Upper lobe of left lung (tissue), 6 donors: ENCODE data around the gene EIF3F. TPM values are rescaled to one million over a fixed set of nuclear protein-coding genes. Genes with fewer than 3 reads are reported as not detected.
A peak's percentile ranks its signal among the peaks of the same experiment; 100 is the strongest.

Experiments used
- ATAC-seq, 2 donors: fragments of 200-7000 bp; cut with Tn5 transposase; one replicate each; pipeline ENCODE4 v1.9.1; 2022; ENCODE audit warnings: mild to moderate bottlenecking in 2 of 2, moderate library complexity in 2 of 2; ENCODE audit not compliant: low FRiP score in 2 of 2
- DNase-seq, 2 donors: peaks; one replicate each; pipeline ENCODE4 v3.0.0-alpha.2; 2019 to 2020
- H3K27ac ChIP-seq, 4 donors: fragments of 200-600 bp; sonication (generic); one replicate each; pipeline ENCODE4 v1.5.1; 2016 to 2019
- H3K27me3 ChIP-seq, 4 donors: fragments of 200-600 bp; sonication (generic); one replicate each; pipeline ENCODE4 v1.5.1; 2017 to 2019
- H3K36me3 ChIP-seq, 4 donors: fragments of 200-600 bp; sonication (generic); one replicate each; pipeline ENCODE4 v1.5.1; 2016 to 2019
- H3K4me1 ChIP-seq, 4 donors: fragments of 200-600 bp; sonication (generic); one replicate each; pipeline ENCODE4 v1.5.1; 2018 to 2019
- H3K4me3 ChIP-seq, 4 donors: fragments of 200-600 bp; sonication (generic); one replicate each; pipeline ENCODE4 v1.5.1; 2017 to 2019; ENCODE audit warnings: mild to moderate bottlenecking in 2 of 4, moderate library complexity in 1 of 4
- H3K9me3 ChIP-seq, 4 donors: fragments of 200-600 bp; sonication (generic); one replicate each; pipeline ENCODE4 v1.5.1; 2018 to 2019
- EP300 ChIP-seq, 4 donors: sonication (generic); formaldehyde crosslinking; IDR thresholded peaks; one replicate each; pipeline ENCODE4 v1.5.1; 2017; ENCODE audit warnings: antibody characterized with exemption in 4 of 4, control low read depth in 2 of 4
- POLR2A ChIP-seq, 4 donors: fragments of 450-650 bp; IDR thresholded peaks; one replicate each; pipeline ENCODE4 v1.5.1; 2016 to 2017; ENCODE audit warnings: antibody characterized with exemption in 4 of 4, mild to moderate bottlenecking in 2 of 4
- POLR2AphosphoS5 ChIP-seq, 2 donors: sonication (generic); formaldehyde crosslinking; IDR thresholded peaks; one replicate each; pipeline ENCODE4 v1.5.1; 2017; ENCODE audit warnings: antibody characterized with exemption in 2 of 2
- WGBS, 2 donors: methylation state at CpG; one replicate each; pipeline ENCODE4 v1.1.5; 2017 to 2018; 5-methylcytosine and 5-hydroxymethylcytosine counted together
- total RNA-seq, 6 donors: library from RNA; depleted of rRNA in 4 of 6; stranded (reverse); fragments of >200 nt in 4 of 6; gene quantifications; one replicate each; pipeline versions ENCODE4 v1.1.0 to v1.2.1, GENCODE V29; 2016 to 2021
- TF ChIP-seq, protein P1 (sequence below), 6 experiments: fragments of 450-650 bp in 4 of 6; fragments of 200-600 bp in 2 of 6; sonication (generic) in 2 of 6; IDR thresholded peaks; one replicate each; pipeline ENCODE4 v1.5.1; 2016 to 2019; ENCODE audit warnings: antibody characterized with exemption in 6 of 6
- donor health status: DM: no; HTN: no; CAD: no; lungs with moderate emphysema.
- donor health status: DM: no; HTN: yes; CAD: no; lungs with severe emphysema.

Gene EIF3F
- total RNA-seq, 6 donors from 2014 or later = 135 to 321 (median 235) TPM

DNA sequence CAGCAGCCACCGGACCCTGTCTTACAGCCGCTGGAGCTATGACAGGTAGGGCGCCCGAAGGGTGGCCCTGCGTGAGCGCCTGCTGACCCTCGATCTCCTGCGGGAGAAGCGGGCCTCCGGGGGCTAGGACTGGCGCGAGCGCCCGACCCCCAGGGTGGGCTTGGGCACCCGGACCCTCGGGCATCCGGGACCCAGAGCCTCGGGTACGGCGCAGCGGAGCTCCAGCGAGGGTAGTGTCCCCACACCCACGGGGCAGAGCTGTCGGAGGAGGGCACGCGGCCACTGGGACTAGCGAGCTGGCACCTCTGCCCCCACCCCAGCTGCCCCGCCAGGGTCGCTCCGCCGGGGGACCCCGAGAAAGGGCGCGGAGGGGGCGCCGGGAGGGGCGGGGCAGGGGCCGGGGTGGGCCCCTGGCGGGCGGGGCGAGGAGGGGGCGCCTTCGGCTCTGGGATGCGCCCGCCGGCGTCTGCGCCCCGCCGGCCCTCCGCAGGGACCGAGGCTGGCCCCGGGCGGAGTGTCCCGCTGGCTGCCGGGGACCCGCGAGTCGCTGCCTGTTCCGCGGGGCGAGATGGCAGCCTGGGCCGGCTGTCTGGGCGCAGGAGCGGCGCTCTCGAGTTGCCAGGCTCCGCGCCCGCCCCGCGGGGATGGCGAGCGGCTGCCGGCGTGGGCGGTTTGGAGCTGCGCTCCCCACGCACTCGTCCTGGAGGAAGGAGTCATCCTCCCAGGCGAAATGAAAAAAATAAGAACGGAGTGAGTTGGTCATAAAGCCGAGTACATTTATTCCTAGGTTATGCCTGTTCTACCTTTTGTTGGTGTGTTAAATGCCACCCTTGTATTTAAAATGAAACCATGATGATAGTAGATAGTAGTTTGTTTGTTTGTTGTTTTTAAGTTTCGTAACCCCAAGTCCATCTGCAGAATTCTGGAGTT lies 32.4 kb downstream of the EIF3F start:
- Histone ChIP-seq H3K4me1 (peaks cover 13 to 23% (median 20%) of the 10 kb centered on the region in 4 donors), H3K4me3 (peak overlapping the region; percentile 31 to 59 (median 53)), H3K9me3 (no peaks in the 10 kb centered on the region), H3K36me3 (no peaks in the 10 kb centered on the region), H3K27me3 (peaks cover 0 to 26% (median 20%) of the 10 kb centered on the region in 4 donors), H3K27ac (peak overlapping the region; percentile 11 to 77 (median 55))
- WGBS, 2 donors = 1 to 3% methylated on average over 18 to 34 of the region's 84 CpGs
- DNase-seq (peak in 1 of 2 donors; percentile 89), ATAC-seq (peak in 1 of 2 donors; percentile 76)
- TF ChIP-seq, protein P1, sequence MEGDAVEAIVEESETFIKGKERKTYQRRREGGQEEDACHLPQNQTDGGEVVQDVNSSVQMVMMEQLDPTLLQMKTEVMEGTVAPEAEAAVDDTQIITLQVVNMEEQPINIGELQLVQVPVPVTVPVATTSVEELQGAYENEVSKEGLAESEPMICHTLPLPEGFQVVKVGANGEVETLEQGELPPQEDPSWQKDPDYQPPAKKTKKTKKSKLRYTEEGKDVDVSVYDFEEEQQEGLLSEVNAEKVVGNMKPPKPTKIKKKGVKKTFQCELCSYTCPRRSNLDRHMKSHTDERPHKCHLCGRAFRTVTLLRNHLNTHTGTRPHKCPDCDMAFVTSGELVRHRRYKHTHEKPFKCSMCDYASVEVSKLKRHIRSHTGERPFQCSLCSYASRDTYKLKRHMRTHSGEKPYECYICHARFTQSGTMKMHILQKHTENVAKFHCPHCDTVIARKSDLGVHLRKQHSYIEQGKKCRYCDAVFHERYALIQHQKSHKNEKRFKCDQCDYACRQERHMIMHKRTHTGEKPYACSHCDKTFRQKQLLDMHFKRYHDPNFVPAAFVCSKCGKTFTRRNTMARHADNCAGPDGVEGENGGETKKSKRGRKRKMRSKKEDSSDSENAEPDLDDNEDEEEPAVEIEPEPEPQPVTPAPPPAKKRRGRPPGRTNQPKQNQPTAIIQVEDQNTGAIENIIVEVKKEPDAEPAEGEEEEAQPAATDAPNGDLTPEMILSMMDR (IDR thresholded peaks at IDR 0.05) = no peak
- TF ChIP-seq EP300 (IDR thresholded peaks at IDR 0.05) = no peak
- no peak for TF ChIP-seq POLR2A (IDR thresholded peaks at IDR 0.05)
- TF ChIP-seq POLR2AphosphoS5 (IDR thresholded peaks at IDR 0.05) = no peak

DNA sequence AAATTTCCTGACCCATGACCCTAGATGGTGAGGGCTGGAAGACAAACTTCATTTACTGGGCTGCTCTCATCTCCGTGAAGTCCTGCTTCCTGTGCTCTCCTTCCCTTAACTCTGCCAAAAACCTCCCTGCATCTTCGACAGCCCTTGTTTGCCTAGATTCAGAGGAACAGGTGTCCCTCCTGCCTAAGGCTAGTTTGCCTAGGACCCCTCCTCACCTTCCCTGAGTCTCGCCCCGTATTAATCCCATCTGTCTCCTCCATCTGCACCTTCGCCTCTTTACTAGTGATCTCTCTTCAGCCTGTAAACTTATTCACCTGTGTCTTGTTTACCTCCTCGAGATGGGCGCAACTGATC lies 33.1 kb downstream of the EIF3F start:
- 50 to 60% methylated on average over 7 of the region's 7 CpGs for WGBS, 2 donors
- Histone ChIP-seq H3K36me3 (no peaks in the 10 kb centered on the region), H3K27ac (no peak overlapping the region), H3K9me3 (no peaks in the 10 kb centered on the region), H3K27me3 (peaks cover 0 to 26% (median 20%) of the 10 kb centered on the region in 4 donors), H3K4me3 (peak overlapping the region in 2 of 4 donors; percentile 58 to 59), H3K4me1 (peaks cover 13 to 23% (median 20%) of the 10 kb centered on the region in 4 donors)
- DNase-seq = no peak
- ATAC-seq = no peak
- TF ChIP-seq POLR2AphosphoS5 (IDR thresholded peaks at IDR 0.05) (no peak), EP300 (IDR thresholded peaks at IDR 0.05) (no peak), POLR2A (IDR thresholded peaks at IDR 0.05) (no peak)
- TF ChIP-seq, protein P1 (IDR thresholded peaks at IDR 0.05) = no peak

DNA sequence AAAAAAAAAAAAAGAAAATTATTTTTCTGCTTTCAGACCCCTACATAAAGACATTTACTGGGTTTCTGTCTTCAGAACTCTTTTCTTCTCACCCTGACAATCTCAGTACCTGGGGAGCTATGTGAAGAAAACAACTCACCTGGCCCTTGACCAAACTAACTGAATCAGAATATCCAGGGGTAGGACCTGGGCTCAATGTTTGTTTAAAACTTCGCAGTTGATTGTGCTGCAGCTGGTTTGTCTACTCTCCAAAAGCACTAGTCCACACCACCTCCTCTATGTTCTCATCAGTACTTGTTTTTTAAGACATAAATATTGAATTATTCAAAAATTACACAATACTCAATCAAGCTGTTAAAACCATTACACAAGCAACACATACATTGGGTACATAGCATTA lies 34.8 kb downstream of the EIF3F start:
- no peak for ATAC-seq
- Histone ChIP-seq H3K9me3 (no peaks in the 10 kb centered on the region), H3K27me3 (peaks cover 0 to 26% (median 20%) of the 10 kb centered on the region in 4 donors), H3K4me1 (peaks cover 13 to 23% (median 20%) of the 10 kb centered on the region in 4 donors), H3K27ac (no peak overlapping the region), H3K36me3 (no peaks in the 10 kb centered on the region), H3K4me3 (no peak overlapping the region)
- TF ChIP-seq, protein P1 (IDR thresholded peaks at IDR 0.05) = no peak
- no peak for TF ChIP-seq POLR2AphosphoS5 (IDR thresholded peaks at IDR 0.05)
- TF ChIP-seq POLR2A (IDR thresholded peaks at IDR 0.05) = no peak
- no peak for TF ChIP-seq EP300 (IDR thresholded peaks at IDR 0.05)
- WGBS, 2 donors = 71 to 74% methylated on average over 1 of the region's 1 CpG
- DNase-seq = no peak

DNA sequence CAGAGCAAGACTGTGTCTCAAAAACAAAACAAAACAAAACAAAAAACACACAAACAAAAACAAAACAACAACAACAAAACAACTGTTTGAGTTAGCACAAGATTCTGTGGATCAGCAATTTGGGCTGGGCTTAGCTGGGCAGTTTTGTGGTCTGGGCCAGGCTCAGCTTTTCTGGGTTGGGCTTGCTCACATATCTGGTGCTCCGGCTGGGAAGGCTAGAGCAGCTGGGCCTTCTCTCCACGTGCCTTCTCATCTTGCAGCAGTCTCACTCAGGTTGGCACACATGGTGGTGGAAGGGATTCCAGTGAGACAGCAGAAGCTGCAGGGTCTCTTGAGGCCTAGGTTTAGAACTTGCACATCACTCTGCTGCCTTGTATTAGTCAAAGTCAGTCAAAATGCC lies 35.7 kb downstream of the EIF3F start:
- peaks cover 0 to 21% (median 18%) of the 10 kb centered on the region in 4 donors for H3K27me3 ChIP-seq
- no peaks in the 10 kb centered on the region for H3K9me3 ChIP-seq
- H3K4me1 ChIP-seq = peaks cover 13 to 23% (median 20%) of the 10 kb centered on the region in 4 donors
- TF ChIP-seq, protein P1 (IDR thresholded peaks at IDR 0.05) = no peak
- TF ChIP-seq POLR2A (IDR thresholded peaks at IDR 0.05) (no peak), EP300 (IDR thresholded peaks at IDR 0.05) (no peak), POLR2AphosphoS5 (IDR thresholded peaks at IDR 0.05) (no peak)
- ATAC-seq (no peak), DNase-seq (no peak)
- no peak overlapping the region for H3K27ac ChIP-seq
- H3K4me3 ChIP-seq = no peak overlapping the region
- 71 to 74% methylated on average over 2 of the region's 2 CpGs for WGBS, 2 donors
- H3K36me3 ChIP-seq = no peaks in the 10 kb centered on the region
